Activated CD4-positive, alpha-beta memory T cell treated with anti-CD3 and anti-CD28 coated beads for 36 hours (primary cell): Measurements from ENCODE around the gene NAGPA. TPM values are rescaled to one million over a fixed set of nuclear protein-coding genes. Genes with fewer than 3 reads are reported as not detected.

Source experiments
- CTCF ChIA-PET: fragments of 350-600 bp; sonication (Branson Sonifier 250); formaldehyde crosslinking; loops from one replicate; lab custom pipeline; 2021; ENCODE audit warnings: antibody characterized with exemption, inconsistent platforms; lab: Charles Lee
- POLR2A ChIA-PET: fragments of 350-600 bp; sonication (Branson Sonifier 250); formaldehyde crosslinking; loops from one replicate; lab custom pipeline; 2021; ENCODE audit warnings: antibody characterized with exemption; lab: Charles Lee
- DNase-seq: peaks from one replicate; pipeline ENCODE4 v3.0.0-alpha.2; 2020
- H3K27ac Mint-ChIP-seq: one replicate; pipeline ENCODE4 v1.8.0; 2021; ENCODE audit warnings: mixed read lengths
- H3K27me3 Mint-ChIP-seq: one replicate; pipeline ENCODE4 v1.8.0; 2021; ENCODE audit warnings: mixed read lengths
- H3K36me3 Mint-ChIP-seq: one replicate; pipeline ENCODE4 v1.8.0; 2021; ENCODE audit warnings: mixed read lengths
- H3K4me1 Mint-ChIP-seq: one replicate; pipeline ENCODE4 v1.8.0; 2021; ENCODE audit warnings: low read depth, mixed read lengths
- H3K4me3 Mint-ChIP-seq: one replicate; pipeline ENCODE4 v1.8.0; 2021; ENCODE audit warnings: mild to moderate bottlenecking, mixed read lengths
- H3K9me3 Mint-ChIP-seq: one replicate; pipeline ENCODE4 v1.8.0; 2021; ENCODE audit warnings: mixed read lengths
- intact Hi-C: fragments of 100-400 bp; cut with micrococcal nuclease; formaldehyde crosslinking; loops from one replicate; pipeline ENCODE4 v1.15.1; 2023
- total RNA-seq, 2 experiments: library from RNA; stranded (reverse); gene quantifications; one replicate each; pipeline ENCODE4 v1.2.3, GENCODE V29; 2021

NAGPA gene
- total RNA-seq, 2 experiments from 2014 or later, result 7.6 to 7.8 TPM

DNA sequence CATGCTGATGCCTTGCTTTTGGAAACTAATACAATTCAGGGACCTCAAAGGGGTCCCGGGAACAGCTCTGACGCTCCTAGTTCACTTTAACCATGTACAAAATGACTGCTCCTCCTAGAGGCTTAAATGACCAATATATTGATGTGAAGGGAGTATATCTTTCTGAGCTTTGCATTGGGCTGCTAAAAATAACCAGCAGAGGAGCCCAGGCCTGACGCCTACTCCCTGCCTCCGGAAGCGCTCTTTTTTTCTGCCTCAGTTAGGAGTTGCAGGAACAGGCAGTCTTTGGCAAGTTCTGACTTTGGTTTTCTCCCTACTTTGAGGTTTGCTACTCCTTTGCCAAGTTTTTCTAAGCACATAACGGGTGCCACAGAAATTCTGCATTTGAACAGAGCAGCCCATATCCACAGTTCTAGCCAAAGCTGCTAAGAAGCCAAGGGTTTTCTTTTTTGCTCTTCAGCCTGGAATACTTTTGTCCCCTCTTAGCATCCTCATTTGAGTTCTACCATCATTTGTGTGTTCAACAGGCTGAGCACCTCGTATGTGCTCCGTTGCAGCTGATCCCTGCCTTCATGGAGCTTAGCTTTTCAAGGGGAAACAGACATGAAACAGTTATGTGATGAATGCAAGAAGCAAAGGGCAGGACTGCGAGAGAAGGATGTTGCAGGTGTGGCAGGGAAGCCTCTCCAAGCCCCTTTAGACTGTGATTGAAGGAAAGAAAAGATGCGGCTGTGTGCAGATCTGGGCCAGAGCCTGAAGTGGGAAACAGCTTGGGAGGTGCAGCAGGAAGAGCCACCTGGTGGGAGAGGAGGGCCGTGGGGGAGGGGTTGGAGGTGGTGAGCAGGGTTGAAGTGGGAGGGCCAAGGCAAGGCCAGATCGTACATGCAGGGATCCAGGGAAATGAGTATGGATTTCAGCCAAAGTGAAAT, 2.8 kb upstream of the NAGPA start:
- Mint-ChIP-seq H3K4me1 (peaks cover 23% of the 10 kb centered on the region), H3K27me3 (no peaks in the 10 kb centered on the region), H3K9me3 (no peaks in the 10 kb centered on the region), H3K4me3 (no peak overlapping the region), H3K36me3 (no peaks in the 10 kb centered on the region), H3K27ac (no peak overlapping the region)
- ChIA-PET POLR2A (interaction anchor here (1.0 kb wide), 1 partner anchor 36 kb away, joined by 3 read pairs; no protein-coding TSS in a partner anchor), CTCF (no interaction called here)
- intact Hi-C loops, result no loop called here
- DNase-seq, result no peak

- H3K9me3 Mint-ChIP-seq, result no peaks in the 10 kb centered on the region
- POLR2A ChIA-PET, result interaction anchor here (1.0 kb wide), 1 partner anchor 37 kb away, joined by 3 read pairs; no protein-coding TSS in a partner anchor
- intact Hi-C loops, result no loop called here
- H3K4me1 Mint-ChIP-seq, result peaks cover 20% of the 10 kb centered on the region
- peaks cover 3% of the 10 kb centered on the region for H3K36me3 Mint-ChIP-seq
- H3K4me3 Mint-ChIP-seq, result no peak overlapping the region
- no peaks in the 10 kb centered on the region for H3K27me3 Mint-ChIP-seq
- CTCF ChIA-PET, result no interaction called here
- H3K27ac Mint-ChIP-seq, result no peak overlapping the region
- no peak for DNase-seq
Observed at GRCh38 chr16:5035909-5036227, 2.1 kb upstream of the NAGPA start.

DNA sequence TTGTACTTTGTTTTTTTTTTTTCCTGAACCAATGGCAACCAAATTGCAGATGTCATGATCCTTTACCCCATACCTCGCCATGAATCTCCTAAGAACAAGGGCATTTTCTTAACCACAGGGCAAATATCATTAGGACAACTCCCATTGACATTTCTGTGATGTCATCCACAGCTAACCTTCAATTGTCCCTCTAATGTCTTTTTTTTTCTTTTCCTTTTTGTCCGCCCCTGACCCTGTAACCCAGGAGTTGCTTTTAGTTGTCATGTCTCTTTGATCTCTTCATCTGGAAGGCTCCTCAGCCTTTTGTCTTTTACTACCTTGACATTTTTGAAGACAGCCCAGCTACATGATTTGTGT, 410 bp upstream of the NAGPA start:
- Mint-ChIP-seq H3K27ac (peak overlapping the region; percentile 79), H3K4me1 (peaks cover 20% of the 10 kb centered on the region), H3K4me3 (peak overlapping the region; percentile 84), H3K27me3 (no peaks in the 10 kb centered on the region), H3K36me3 (peaks cover 3% of the 10 kb centered on the region), H3K9me3 (no peaks in the 10 kb centered on the region)
- ChIA-PET CTCF (no interaction called here), POLR2A (interaction anchor here (0.6 to 1.3 kb wide), 3 partner anchors 11 to 266 kb away, joined by 3 to 4 read pairs (median 3); no protein-coding TSS in a partner anchor)
- intact Hi-C loops, result loop anchor here (5.0 kb wide), 1 partner anchor 38 kb away; the partner anchor contains the start of gene ALG1
- DNase-seq, result no peak

- no peak overlapping the region for H3K27ac Mint-ChIP-seq
- H3K36me3 Mint-ChIP-seq, result peaks cover 3% of the 10 kb centered on the region
- ChIA-PET POLR2A (no interaction called here), CTCF (no interaction called here)
- H3K27me3 Mint-ChIP-seq, result no peaks in the 10 kb centered on the region
- no peaks in the 10 kb centered on the region for H3K9me3 Mint-ChIP-seq
- peaks cover 20% of the 10 kb centered on the region for H3K4me1 Mint-ChIP-seq
- peak overlapping the region; percentile 67 for H3K4me3 Mint-ChIP-seq
- intact Hi-C loops, result loop anchor here (2.0 to 5.0 kb wide), 2 partner anchors 40 to 66 kb away; partner anchors contain the start of gene ALG1
- no peak for DNase-seq
Observed at GRCh38 chr16:5032748-5033167, 977 bp downstream of the NAGPA start.

DNA sequence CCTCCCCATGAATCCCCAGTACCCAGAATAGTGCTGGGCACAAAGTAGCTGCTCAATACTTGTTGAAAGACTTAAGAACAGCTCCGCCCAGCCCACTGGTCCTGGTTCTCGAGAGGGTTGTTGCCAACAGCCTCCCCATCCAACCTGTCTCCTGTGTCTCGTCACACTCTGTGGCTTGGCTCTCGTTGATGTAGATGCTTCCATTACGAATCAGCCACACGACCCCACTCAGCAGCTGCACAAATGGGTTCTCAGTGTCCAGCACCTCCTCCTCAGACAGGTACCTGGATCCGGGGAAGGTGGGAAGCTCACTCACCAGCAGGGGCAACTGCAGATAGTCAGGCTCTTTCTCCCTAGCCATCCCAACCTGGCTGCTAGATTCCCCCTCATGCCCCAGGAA, 2.1 kb downstream of the NAGPA start:
- no peak for DNase-seq
- Mint-ChIP-seq H3K27me3 (no peaks in the 10 kb centered on the region), H3K4me1 (peaks cover 20% of the 10 kb centered on the region), H3K4me3 (no peak overlapping the region), H3K27ac (no peak overlapping the region), H3K9me3 (no peaks in the 10 kb centered on the region), H3K36me3 (peaks cover 3% of the 10 kb centered on the region)
- intact Hi-C loops, result loop anchor here (5.0 kb wide), 1 partner anchor 41 kb away; the partner anchor contains the start of gene ALG1
- POLR2A ChIA-PET, result no interaction called here
- CTCF ChIA-PET, result interaction anchor here (1.9 kb wide), 1 partner anchor 53 kb away, joined by 8 read pairs; no protein-coding TSS in a partner anchor

- H3K27ac Mint-ChIP-seq, result no peak overlapping the region
- peaks cover 20% of the 10 kb centered on the region for H3K4me1 Mint-ChIP-seq
- H3K36me3 Mint-ChIP-seq, result peaks cover 3% of the 10 kb centered on the region
- no peak overlapping the region for H3K4me3 Mint-ChIP-seq
- H3K27me3 Mint-ChIP-seq, result no peaks in the 10 kb centered on the region
- H3K9me3 Mint-ChIP-seq, result no peaks in the 10 kb centered on the region
- ChIA-PET CTCF (interaction anchor here (1.9 kb wide), 1 partner anchor 54 kb away, joined by 8 read pairs; no protein-coding TSS in a partner anchor), POLR2A (no interaction called here)
- intact Hi-C loops, result loop anchor here (5.0 kb wide), 1 partner anchor 42 kb away; the partner anchor contains the start of gene ALG1
- no peak for DNase-seq
Observed at GRCh38 chr16:5030251-5030870, 3.4 kb downstream of the NAGPA start.

DNA sequence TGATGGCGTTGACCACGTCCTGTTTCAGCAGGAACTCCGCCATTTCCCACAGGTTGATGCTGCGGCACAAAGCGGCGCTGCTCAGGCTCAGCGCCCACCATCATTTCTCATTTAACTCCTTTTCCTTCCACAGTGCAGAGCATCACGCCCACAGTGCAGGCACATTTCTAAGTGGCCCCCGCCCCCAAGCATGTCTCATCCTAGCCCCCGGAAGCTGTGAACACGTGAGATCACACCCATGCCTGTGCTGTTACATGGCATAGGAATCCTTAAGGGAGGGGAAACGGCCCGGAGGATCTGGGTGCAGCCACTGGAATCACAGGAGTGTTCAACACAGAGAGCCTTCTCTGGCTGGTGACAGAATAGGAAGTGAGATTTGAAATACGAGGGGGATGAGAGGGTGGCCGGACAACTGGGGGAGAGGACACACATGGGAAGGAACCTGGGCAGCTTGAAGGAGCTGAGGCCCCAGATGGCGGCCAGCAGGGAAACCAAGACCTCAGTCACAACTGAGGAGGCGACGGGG, 4.7 kb downstream of the NAGPA start:
- POLR2A ChIA-PET, result no interaction called here
- intact Hi-C loops, result no loop called here
- no peaks in the 10 kb centered on the region for H3K9me3 Mint-ChIP-seq
- CTCF ChIA-PET, result no interaction called here
- peaks cover 3% of the 10 kb centered on the region for H3K36me3 Mint-ChIP-seq
- H3K4me1 Mint-ChIP-seq, result peaks cover 13% of the 10 kb centered on the region
- no peak overlapping the region for H3K4me3 Mint-ChIP-seq
- DNase-seq, result no peak
- no peaks in the 10 kb centered on the region for H3K27me3 Mint-ChIP-seq
- no peak overlapping the region for H3K27ac Mint-ChIP-seq

DNA sequence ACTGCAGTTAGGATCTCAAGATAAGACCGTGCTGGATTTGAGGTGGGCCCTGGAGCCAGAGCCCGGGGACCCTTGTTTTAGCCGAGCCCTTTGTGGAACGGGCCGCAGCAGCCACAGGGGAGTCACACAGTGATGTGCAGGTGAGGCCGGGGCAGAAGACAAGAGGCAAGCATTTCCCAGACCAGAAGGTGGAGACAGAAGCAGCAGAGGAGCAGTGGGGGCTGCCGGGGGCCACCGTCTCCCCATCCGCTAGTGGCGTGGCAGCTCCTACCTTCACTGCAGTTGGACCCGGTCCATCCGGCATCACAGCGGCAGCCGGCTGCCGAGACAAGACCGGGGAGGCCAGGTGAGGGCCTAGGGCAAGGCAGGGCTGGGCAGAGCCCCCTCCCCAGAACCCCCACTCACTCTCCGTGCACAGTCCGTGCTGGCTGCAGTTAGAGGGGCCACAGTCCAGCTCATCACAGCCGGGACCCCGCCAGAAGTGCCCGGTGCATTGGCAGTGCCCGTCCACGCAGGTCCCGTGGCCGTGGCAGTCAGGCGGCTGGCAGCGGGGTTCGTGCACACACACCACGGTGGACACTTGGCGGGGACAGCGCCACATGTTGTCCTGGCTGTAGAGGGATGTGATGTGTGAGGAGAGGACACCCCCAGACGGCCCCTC, 6.0 kb downstream of the NAGPA start:
- no peaks in the 10 kb centered on the region for H3K27me3 Mint-ChIP-seq
- ChIA-PET CTCF (no interaction called here), POLR2A (no interaction called here)
- H3K27ac Mint-ChIP-seq, result no peak overlapping the region
- no peak overlapping the region for H3K4me3 Mint-ChIP-seq
- intact Hi-C loops, result no loop called here
- peaks cover 6% of the 10 kb centered on the region for H3K4me1 Mint-ChIP-seq
- DNase-seq, result no peak
- no peaks in the 10 kb centered on the region for H3K9me3 Mint-ChIP-seq
- peaks cover 3% of the 10 kb centered on the region for H3K36me3 Mint-ChIP-seq

GRCh38 chr16:5027086-5027485, 6.6 kb downstream of the NAGPA start:
- Mint-ChIP-seq H3K9me3 (no peaks in the 10 kb centered on the region), H3K4me1 (peaks cover 3% of the 10 kb centered on the region), H3K4me3 (no peak overlapping the region), H3K36me3 (peaks cover 3% of the 10 kb centered on the region), H3K27me3 (no peaks in the 10 kb centered on the region), H3K27ac (no peak overlapping the region)
- DNase-seq, result no peak
- CTCF ChIA-PET, result no interaction called here
- POLR2A ChIA-PET, result no interaction called here
- intact Hi-C loops, result no loop called here

DNA sequence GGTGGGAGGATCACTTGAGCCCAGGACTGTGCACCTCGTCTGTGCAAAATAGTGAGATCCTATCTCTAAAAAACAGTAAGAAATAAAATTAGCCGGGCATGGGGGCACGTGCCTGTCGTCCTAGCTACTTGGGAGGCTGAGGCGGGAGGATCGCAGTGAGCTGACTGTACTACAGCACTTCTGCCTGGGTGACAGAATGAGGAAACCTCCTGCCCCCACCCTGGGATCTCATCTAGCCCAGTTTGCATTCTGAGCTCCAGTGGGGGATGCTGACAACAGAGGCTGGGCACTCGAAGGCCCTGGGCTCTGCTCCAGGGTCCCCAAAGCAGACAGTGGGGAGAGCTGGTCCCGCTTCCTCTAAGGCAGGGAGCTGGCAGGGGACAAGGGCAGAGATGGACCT, 7.1 kb downstream of the NAGPA start:
- intact Hi-C loops, result no loop called here
- CTCF ChIA-PET, result no interaction called here
- Mint-ChIP-seq H3K4me1 (no peaks in the 10 kb centered on the region), H3K9me3 (no peaks in the 10 kb centered on the region), H3K4me3 (no peak overlapping the region), H3K27ac (no peak overlapping the region), H3K27me3 (no peaks in the 10 kb centered on the region), H3K36me3 (peaks cover 3% of the 10 kb centered on the region)
- POLR2A ChIA-PET, result no interaction called here
- DNase-seq, result no peak

DNA sequence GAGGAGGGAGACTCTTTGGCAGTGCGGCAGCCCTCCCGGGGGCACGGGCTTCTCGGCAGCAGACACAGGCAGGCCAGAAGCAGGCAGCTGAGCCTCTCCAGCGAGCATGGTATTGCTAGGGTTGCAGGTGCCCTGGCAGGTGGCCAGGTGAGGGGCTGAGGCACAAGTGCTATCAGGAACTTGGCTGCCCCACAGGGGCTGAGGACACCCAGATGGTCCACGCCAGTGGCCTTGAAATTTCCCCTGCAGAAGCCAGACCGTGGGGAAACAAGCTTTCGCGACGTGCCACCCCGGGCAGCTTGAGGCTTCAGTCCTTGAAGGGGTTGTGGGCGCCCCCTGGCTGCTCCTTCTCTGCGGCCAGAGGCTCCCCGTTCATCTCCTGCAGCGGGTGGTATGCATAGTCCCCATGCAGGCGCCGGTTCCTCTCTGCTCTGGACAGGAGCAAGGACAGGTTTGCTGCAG, 8.5 kb downstream of the NAGPA start:
- no peak for DNase-seq
- H3K27ac Mint-ChIP-seq, result no peak overlapping the region

More for the DNA sequence above, 8.5 kb downstream of the NAGPA start:
- Mint-ChIP-seq H3K4me1 (no peaks in the 10 kb centered on the region), H3K9me3 (no peaks in the 10 kb centered on the region), H3K27me3 (no peaks in the 10 kb centered on the region), H3K4me3 (no peak overlapping the region), H3K36me3 (no peaks in the 10 kb centered on the region)
- POLR2A ChIA-PET, result no interaction called here
- CTCF ChIA-PET, result no interaction called here
- intact Hi-C loops, result no loop called here
